Neuronal stem cell (in vitro differentiated cells): Measurements from ENCODE around the gene AOAH.

Experiments
- DNase-seq: peaks from one replicate; pipeline ENCODE4 v3.0.0-alpha.2; 2013; ENCODE audit warnings: low spot score
- H2AFZ ChIP-seq: one replicate; pipeline ENCODE4 v1.6.1; 2013; ENCODE audit warnings: mild to moderate bottlenecking, low read length, inconsistent platforms
- H2AK5ac ChIP-seq: 2 replicates; pipeline ENCODE4 v1.6.1; 2013; ENCODE audit warnings: low read depth, mild to moderate bottlenecking, inconsistent platforms, low read length, moderate library complexity, mixed read lengths
- H2BK120ac ChIP-seq: 2 replicates; pipeline ENCODE4 v1.6.1; 2013; ENCODE audit warnings: low read depth, mild to moderate bottlenecking, inconsistent platforms, low read length, moderate library complexity, mixed read lengths
- H2BK12ac ChIP-seq: one replicate; pipeline ENCODE4 v1.6.1; 2013; ENCODE audit warnings: low read length, inconsistent platforms
- H2BK15ac ChIP-seq: 2 replicates; pipeline ENCODE4 v1.6.1; 2013; ENCODE audit warnings: mild to moderate bottlenecking, low read length, inconsistent platforms, mixed read lengths
- H2BK5ac ChIP-seq: one replicate; pipeline ENCODE4 v1.6.1; 2013; ENCODE audit warnings: inconsistent platforms, mild to moderate bottlenecking, low read length, moderate library complexity
- H3K14ac ChIP-seq: one replicate; pipeline ENCODE4 v1.6.1; 2013; ENCODE audit warnings: low read length, inconsistent platforms
- H3K18ac ChIP-seq: 2 replicates; pipeline ENCODE4 v1.6.1; 2013; ENCODE audit warnings: low read length, inconsistent platforms
- H3K23ac ChIP-seq: 2 replicates; pipeline ENCODE4 v1.6.1; 2013; ENCODE audit warnings: low read depth, mild to moderate bottlenecking, mixed read lengths, low read length, inconsistent platforms; ENCODE audit not compliant: poor library complexity
- H3K27ac ChIP-seq: replicated peaks from 3 replicates; pipeline ENCODE4 v1.5.1; 2013; ENCODE audit warnings: low read length, inconsistent platforms
- H3K27me3 ChIP-seq, 3 experiments: 2 replicates each; pipeline ENCODE4 v1.6.1; 2013; ENCODE audit warnings: low read length in 3 of 3, mild to moderate bottlenecking in 2 of 3, inconsistent platforms in 1 of 3, low read depth in 1 of 3, mixed read lengths in 1 of 3, moderate library complexity in 1 of 3; ENCODE audit not compliant: control insufficient read depth in 3 of 3, insufficient read depth in 3 of 3
- H3K36me3 ChIP-seq, 2 donors: replicated peaks in 1 of 2; 2 replicates each; pipeline ENCODE4 v1.6.1; 2013; ENCODE audit warnings: low read length in 2 of 2; ENCODE audit not compliant: control insufficient read depth in 2 of 2, insufficient read depth in 2 of 2
- H3K4ac ChIP-seq: 2 replicates; pipeline ENCODE4 v1.6.1; 2013; ENCODE audit warnings: inconsistent platforms, mild to moderate bottlenecking, low read length, moderate library complexity
- H3K4me1 ChIP-seq, 2 donors: 1 replicate in 1 of 2; 2 replicates in 1 of 2; pipeline ENCODE4 v1.6.1; 2013; ENCODE audit warnings: low read length in 2 of 2, low read depth in 1 of 2; ENCODE audit not compliant: control insufficient read depth in 2 of 2, insufficient read depth in 1 of 2
- H3K4me2 ChIP-seq: one replicate; pipeline ENCODE4 v1.6.1; 2013; ENCODE audit warnings: mild to moderate bottlenecking, low read length, inconsistent platforms; ENCODE audit not compliant: insufficient read depth, poor library complexity, severe bottlenecking
- H3K4me3 ChIP-seq, 2 donors: 2 replicates each; pipeline ENCODE4 v1.5.1; 2013; ENCODE audit warnings: low read length in 2 of 2, mild to moderate bottlenecking in 2 of 2, inconsistent platforms in 1 of 2, moderate library complexity in 1 of 2
- H3K79me1 ChIP-seq: one replicate; pipeline ENCODE4 v1.6.1; 2013; ENCODE audit warnings: low read depth, mild to moderate bottlenecking, inconsistent platforms, low read length, moderate library complexity
- H3K9ac ChIP-seq: one replicate; pipeline ENCODE4 v1.6.1; 2013; ENCODE audit warnings: mild to moderate bottlenecking, low read depth, low read length, inconsistent platforms; ENCODE audit not compliant: poor library complexity
- H3K9me3 ChIP-seq, 2 donors: replicated peaks in 1 of 2; 2 replicates each; pipeline versions ENCODE3 to v1.6.1; 2013; ENCODE audit warnings: low read length in 2 of 2, mild to moderate bottlenecking in 2 of 2, inconsistent platforms in 1 of 2, low read depth in 1 of 2, mixed read lengths in 1 of 2, moderate library complexity in 1 of 2; ENCODE audit not compliant: control insufficient read depth in 2 of 2, insufficient read depth in 1 of 2
- H4K8ac ChIP-seq: one replicate; pipeline ENCODE4 v1.6.1; 2013; ENCODE audit warnings: low read depth, mild to moderate bottlenecking, inconsistent platforms, low read length, moderate library complexity
- H4K91ac ChIP-seq: one replicate; pipeline ENCODE4 v1.6.1; 2013; ENCODE audit warnings: low read length, low read depth, mild to moderate bottlenecking, inconsistent platforms; ENCODE audit not compliant: poor library complexity
- WGBS, 2 donors: extraction: QIAGEN DNeasy Blood & Tissue Kit; methylation state at CpG; one replicate each; pipeline ENCODE4 v1.1.7; 2013; ENCODE audit warnings: missing lambda C conversion rate in 2 of 2, mixed read lengths in 1 of 2; ENCODE audit not compliant: insufficient read length in 2 of 2, insufficient replicate concordance in 1 of 2; ENCODE audit errors: extremely low coverage in 2 of 2; 5-methylcytosine and 5-hydroxymethylcytosine counted together

Gene AOAH

GRCh38 chr7:36653663-36654355 is 70.5 kb downstream of the AOAH start:
- Histone ChIP-seq H3K18ac (no peak overlapping the region), H2AFZ (peak overlapping the region; percentile 76), H3K4me2 (no peak overlapping the region), H3K27me3 (no peaks in the 10 kb centered on the region), H3K9ac (no peak overlapping the region), H2BK15ac (no peak overlapping the region), H4K91ac (no peak overlapping the region), H3K4ac (no peak overlapping the region), H2BK5ac (no peak overlapping the region), H3K4me1 (peaks cover 19 to 31% of the 10 kb centered on the region in 2 donors), H4K8ac (no peak overlapping the region), H3K36me3 (no peaks in the 10 kb centered on the region), H3K79me1 (no peaks in the 10 kb centered on the region), H3K4me3 (no peak overlapping the region), H3K9me3 (no peaks in the 10 kb centered on the region), H2AK5ac (no peak overlapping the region), H3K27ac (no peak overlapping the region), H2BK120ac (no peak overlapping the region), H2BK12ac (no peak overlapping the region), H3K14ac (no peak overlapping the region), H3K23ac (no peak overlapping the region)
- WGBS, 2 donors: no CpG with 5 or more reads among the region's 11 CpGs
- DNase-seq: no peak

DNA sequence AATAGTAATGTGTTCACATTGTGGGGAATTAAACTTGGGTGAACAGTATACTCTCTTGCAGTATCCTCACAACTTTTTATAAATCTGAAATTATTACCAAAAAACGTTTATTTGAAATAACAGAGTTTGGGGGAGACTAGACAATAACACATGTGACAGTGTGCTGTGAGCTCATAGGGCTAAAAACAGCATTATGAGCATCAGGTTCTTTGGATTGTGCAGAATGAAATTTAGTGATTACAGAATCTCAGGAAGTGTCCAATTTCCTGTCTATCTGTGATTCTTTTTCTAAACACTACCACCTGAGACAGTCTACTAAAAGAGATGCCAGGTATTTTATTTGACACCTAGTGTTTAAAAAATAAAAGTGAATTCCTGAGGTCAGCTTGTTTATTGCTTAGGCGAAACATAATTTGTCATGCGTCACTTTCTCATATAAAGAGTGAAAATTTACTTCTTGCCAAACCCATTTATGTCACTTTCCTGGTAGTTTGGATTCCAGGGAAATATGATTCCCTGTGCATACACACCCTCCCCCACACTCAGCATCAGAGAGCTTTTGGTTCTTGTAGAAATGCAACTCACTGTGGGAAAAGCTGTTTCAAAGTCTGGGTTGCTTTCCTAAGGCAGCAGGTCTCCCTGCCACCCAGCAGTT is 71.2 kb downstream of the AOAH start:
- Histone ChIP-seq H2AFZ (peak overlapping the region; percentile 76), H3K23ac (no peak overlapping the region), H3K4me2 (no peak overlapping the region), H2BK120ac (no peak overlapping the region), H3K27ac (no peak overlapping the region), H4K8ac (no peak overlapping the region), H3K9ac (no peak overlapping the region), H3K9me3 (no peaks in the 10 kb centered on the region), H4K91ac (no peak overlapping the region), H3K4me1 (peaks cover 14 to 25% of the 10 kb centered on the region in 2 donors), H2BK5ac (no peak overlapping the region), H3K4ac (no peak overlapping the region), H2BK15ac (no peak overlapping the region), H3K4me3 (no peak overlapping the region), H3K36me3 (no peaks in the 10 kb centered on the region), H2BK12ac (no peak overlapping the region), H2AK5ac (no peak overlapping the region), H3K79me1 (no peaks in the 10 kb centered on the region), H3K18ac (no peak overlapping the region), H3K27me3 (no peaks in the 10 kb centered on the region), H3K14ac (no peak overlapping the region)
- WGBS, 2 donors: no CpG with 5 or more reads among the region's 3 CpGs
- DNase-seq: no peak

- H3K23ac ChIP-seq: no peak overlapping the region
- H3K4me2 ChIP-seq: no peak overlapping the region
- no peaks in the 10 kb centered on the region for H3K79me1 ChIP-seq
- H3K36me3 ChIP-seq: no peaks in the 10 kb centered on the region
- peaks cover 13 to 18% of the 10 kb centered on the region in 2 donors for H3K4me1 ChIP-seq
- WGBS, 2 donors: no CpG with 5 or more reads among the region's 5 CpGs
- no peak overlapping the region for H2BK5ac ChIP-seq
- no peak overlapping the region for H3K14ac ChIP-seq
- no peak overlapping the region for H4K8ac ChIP-seq
- H2BK120ac ChIP-seq: no peak overlapping the region
- no peak overlapping the region for H3K4ac ChIP-seq
- H3K27ac ChIP-seq: no peak overlapping the region
- H3K4me3 ChIP-seq: no peak overlapping the region
- no peak for DNase-seq
- no peaks in the 10 kb centered on the region for H3K27me3 ChIP-seq
- no peak overlapping the region for H4K91ac ChIP-seq
- no peak overlapping the region for H3K18ac ChIP-seq
- H3K9ac ChIP-seq: no peak overlapping the region
- H2BK15ac ChIP-seq: no peak overlapping the region
- no peak overlapping the region for H2BK12ac ChIP-seq
- no peak overlapping the region for H2AK5ac ChIP-seq
- H2AFZ ChIP-seq: no peak overlapping the region
- H3K9me3 ChIP-seq: no peaks in the 10 kb centered on the region
Observed at GRCh38 chr7:36652431-36652830, 71.9 kb downstream of the AOAH start.

DNA sequence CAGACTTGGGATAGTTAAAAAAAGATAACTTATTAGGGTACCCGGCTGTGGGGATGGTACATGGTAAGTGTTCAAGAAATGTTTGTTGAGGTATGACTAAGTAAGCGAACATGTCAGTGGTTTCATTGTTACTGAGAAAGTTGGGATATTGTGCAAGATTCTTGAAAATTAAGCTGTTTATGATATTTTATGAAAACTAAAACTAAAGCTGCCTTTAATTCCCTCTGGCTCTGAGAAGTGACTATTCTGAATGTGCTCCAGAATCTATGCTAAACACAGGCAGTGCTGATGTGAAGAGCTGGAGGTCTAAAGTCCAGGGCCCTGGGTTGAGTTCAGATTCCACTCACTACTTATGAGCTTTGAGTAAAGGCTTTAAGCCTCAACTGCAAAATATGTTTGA is 72.9 kb downstream of the AOAH start:
- Histone ChIP-seq H2BK15ac (no peak overlapping the region), H3K9ac (no peak overlapping the region), H3K18ac (no peak overlapping the region), H3K23ac (no peak overlapping the region), H3K36me3 (no peaks in the 10 kb centered on the region), H3K4me1 (peaks cover 12 to 15% of the 10 kb centered on the region in 2 donors), H3K9me3 (no peaks in the 10 kb centered on the region), H3K4me3 (no peak overlapping the region), H3K27me3 (no peaks in the 10 kb centered on the region), H3K14ac (no peak overlapping the region), H2AK5ac (no peak overlapping the region), H4K91ac (no peak overlapping the region), H3K4me2 (no peak overlapping the region), H2BK12ac (no peak overlapping the region), H3K27ac (no peak overlapping the region), H2BK120ac (no peak overlapping the region), H2AFZ (no peak overlapping the region), H3K79me1 (no peaks in the 10 kb centered on the region), H4K8ac (no peak overlapping the region), H2BK5ac (no peak overlapping the region), H3K4ac (no peak overlapping the region)
- WGBS, 2 donors: no CpG with 5 or more reads among the region's 2 CpGs
- DNase-seq: no peak
